ENCODE results near the gene SASH1. TPM values are rescaled to one million over a fixed set of nuclear protein-coding genes. Genes with fewer than 3 reads are reported as not detected.

SASH1 gene
- total RNA-seq, 1 experiment from 2014 or later = 33.2 TPM

- Histone ChIP-seq H3K9me3 (ENCODE audit: control insufficient read depth, low read depth, low read length) (no peaks in the 10 kb centered on the region), H3K56ac (ENCODE audit: insufficient read length, low read depth, low read length) (no peak overlapping the region), H2AFZ (ENCODE audit: low read length) (no peak overlapping the region), H2BK5ac (ENCODE audit: insufficient read length, low read length) (no peak overlapping the region), H2BK120ac (ENCODE audit: low read depth, low read length, poor library complexity, severe bottlenecking) (no peak overlapping the region), H2BK20ac (ENCODE audit: low read depth, low read length, poor library complexity, severe bottlenecking) (no peak overlapping the region), H2AK5ac (ENCODE audit: insufficient read length, low read length) (no peak overlapping the region), H3K14ac (ENCODE audit: insufficient read depth, low read length) (no peak overlapping the region), H2BK15ac (ENCODE audit: low read depth, low read length) (no peak overlapping the region), H3K79me2 (ENCODE audit: insufficient read depth, low read length) (no peaks in the 10 kb centered on the region), H3K4me2 (ENCODE audit: insufficient read depth, insufficient read length, low read length) (no peak overlapping the region), H4K91ac (ENCODE audit: insufficient read length, low read depth, low read length) (no peak overlapping the region), H3K4me1 (ENCODE audit: insufficient read depth, low read length) (no peaks in the 10 kb centered on the region), H3K23ac (ENCODE audit: insufficient read length, low read depth, low read length) (no peak overlapping the region), H3K27ac (ENCODE audit: insufficient read length, low read depth, low read length) (no peak overlapping the region), H3T11ph (ENCODE audit: low read length) (no peak overlapping the region), H3K27me3 (ENCODE audit: insufficient read depth, low read length) (no peaks in the 10 kb centered on the region), H4K20me1 (ENCODE audit: control insufficient read depth, insufficient read depth, insufficient read length) (no peaks in the 10 kb centered on the region), H3K9ac (ENCODE audit: extremely low read depth, insufficient read length, low read length) (no peak overlapping the region), H2BK12ac (ENCODE audit: insufficient read length, low read depth, low read length) (no peak overlapping the region), H3K4ac (ENCODE audit: low read depth, low read length) (no peak overlapping the region), H3K79me1 (ENCODE audit: insufficient read depth, low read depth, low read length, poor library complexity, severe bottlenecking) (no peaks in the 10 kb centered on the region), H3K18ac (ENCODE audit: insufficient read length, low read depth, low read length) (no peak overlapping the region), H4K8ac (replicated peaks; ENCODE audit: insufficient read length, low read depth, low read length) (no peak overlapping the region), H4K5ac (ENCODE audit: insufficient read length, low read depth, low read length) (no peak overlapping the region), H3K23me2 (ENCODE audit: insufficient read length, low read depth, low read length, poor library complexity, severe bottlenecking) (no peaks in the 10 kb centered on the region)
- Mint-ChIP-seq H3K27ac (no peak overlapping the region), H3K36me3 (ENCODE audit: insufficient read depth in 1 of 3, low read depth in 3 of 3) (peaks cover 5 to 22% (median 20%) of the 10 kb centered on the region in 3 experiments; a peak in 6 of 7 replicates), H3K4me3 (no peak overlapping the region), H3K27me3 (ENCODE audit: low read depth) (no peaks in the 10 kb centered on the region), H3K4me1 (no peaks in the 10 kb centered on the region), H3K9me3 (no peaks in the 10 kb centered on the region)
- no peak for TF ChIP-seq CTCF (conservative IDR thresholded peaks at IDR 0.05)
- DNase-seq = no peak
- no CpG with 5 or more reads among the region's 6 CpGs for WGBS (ENCODE audit: extremely low coverage, insufficient read length, low lambda C conversion rate)
These were observed 149.1 kb downstream of the SASH1 start for GRCh38 chr6:148491638-148492251.
